HG03342 (cell line): Measurements from ENCODE around the gene SEC16A.

ENCODE experiments used
- ATAC-seq: cut with Tn5 transposase; IDR thresholded peaks from one replicate; pipeline ENCODE4 v1.9.1; 2021; ENCODE audit warnings: mild to moderate bottlenecking, moderate library complexity; ENCODE audit not compliant: unreplicated experiment

The SEC16A gene

GRCh38 chr9:136470792-136471469 lies 11.9 kb downstream of the SEC16A start:
- no peak for ATAC-seq

GRCh38 chr9:136470356-136470755 lies 12.5 kb downstream of the SEC16A start:
- no peak for ATAC-seq

- no peak for ATAC-seq
Observed at GRCh38 chr9:136467766-136468165, 15.1 kb downstream of the SEC16A start.

- ATAC-seq, result no peak
Observed at GRCh38 chr9:136466155-136466541, 16.7 kb downstream of the SEC16A start.

GRCh38 chr9:136465500-136466154 lies 17.2 kb downstream of the SEC16A start:
- ATAC-seq, result no peak

GRCh38 chr9:136464241-136464640 lies 18.6 kb downstream of the SEC16A start:
- no peak for ATAC-seq

GRCh38 chr9:136463578-136463977 lies 19.3 kb downstream of the SEC16A start:
- ATAC-seq, result no peak

- ATAC-seq, result no peak
Observed at GRCh38 chr9:136462664-136463063, 20.2 kb downstream of the SEC16A start.

- ATAC-seq, result no peak
Observed at GRCh38 chr9:136460772-136461325, 22.0 kb downstream of the SEC16A start.

GRCh38 chr9:136459425-136459824 lies 23.4 kb downstream of the SEC16A start:
- ATAC-seq, result no peak

GRCh38 chr9:136457326-136457725 lies 25.5 kb downstream of the SEC16A start:
- ATAC-seq, result no peak

GRCh38 chr9:136456258-136456657 lies 26.6 kb downstream of the SEC16A start:
- no peak for ATAC-seq

GRCh38 chr9:136455043-136456002 lies 27.5 kb downstream of the SEC16A start:
- no peak for ATAC-seq

- no peak for ATAC-seq
Observed at GRCh38 chr9:136454026-136454796, 28.6 kb downstream of the SEC16A start.

GRCh38 chr9:136453326-136453725 lies 29.5 kb downstream of the SEC16A start:
- no peak for ATAC-seq

- ATAC-seq, result no peak
Observed at GRCh38 chr9:136451221-136451877, 31.5 kb downstream of the SEC16A start.

- no peak for ATAC-seq
Observed at GRCh38 chr9:136448655-136449054, 34.2 kb downstream of the SEC16A start.

- ATAC-seq, result no peak
Observed at GRCh38 chr9:136447173-136447778, 35.6 kb downstream of the SEC16A start.

- no peak for ATAC-seq
Observed at GRCh38 chr9:136445799-136446198, 37.0 kb downstream of the SEC16A start.

- ATAC-seq, result no peak
Observed at GRCh38 chr9:136444102-136444501, 38.7 kb downstream of the SEC16A start.
